ENCODE data around the gene CTXN1.
"Not testable (repeated sequence)": the region's sequence is repeated elsewhere in the genome, so short reads cannot be mapped to it uniquely, and the experiment has no call there.

The CTXN1 gene

GRCh38 chr19:7926021-7926726 lies at the start of gene CTXN1:
Gene CTXN1 (minus strand): TSS chr19:7926135. CDS start chr19:7925538, 597 bp downstream.
- DNase-seq (ENCODE audit: low spot score), result peak; percentile 66

GRCh38 chr19:7975037-7975436 lies 49.1 kb upstream of the CTXN1 start:
- DNase-seq (ENCODE audit: low spot score), result no peak

- DNase-seq (ENCODE audit: low spot score), result no peak
These were observed 47.9 kb upstream of the CTXN1 start for GRCh38 chr19:7973883-7974282.

GRCh38 chr19:7971553-7972520 lies 45.9 kb upstream of the CTXN1 start:
- no peak for DNase-seq (ENCODE audit: low spot score)

- no peak for DNase-seq (ENCODE audit: low spot score)
These were observed 44.9 kb upstream of the CTXN1 start for GRCh38 chr19:7970716-7971448.

GRCh38 chr19:7969555-7969939 lies 43.6 kb upstream of the CTXN1 start:
- DNase-seq (ENCODE audit: low spot score), result no peak

GRCh38 chr19:7968796-7969554 lies 43.0 kb upstream of the CTXN1 start:
- no peak for DNase-seq (ENCODE audit: low spot score)

GRCh38 chr19:7968008-7968795 lies 42.3 kb upstream of the CTXN1 start:
- no peak for DNase-seq (ENCODE audit: low spot score)

GRCh38 chr19:7965921-7966665 lies 40.2 kb upstream of the CTXN1 start:
- DNase-seq (ENCODE audit: low spot score), result no peak

- DNase-seq (ENCODE audit: low spot score), result no peak
These were observed 39.4 kb upstream of the CTXN1 start for GRCh38 chr19:7965259-7965841.

GRCh38 chr19:7963566-7963965 lies 37.6 kb upstream of the CTXN1 start:
- DNase-seq (ENCODE audit: low spot score), result no peak

GRCh38 chr19:7962644-7963268 lies 36.8 kb upstream of the CTXN1 start:
- no peak for DNase-seq (ENCODE audit: low spot score)

GRCh38 chr19:7961920-7962626 lies 36.1 kb upstream of the CTXN1 start:
- no peak for DNase-seq (ENCODE audit: low spot score)

- not testable (repeated sequence) for DNase-seq (ENCODE audit: low spot score)
These were observed 35.1 kb upstream of the CTXN1 start for GRCh38 chr19:7961082-7961481.

- no peak for DNase-seq (ENCODE audit: low spot score)
These were observed 33.3 kb upstream of the CTXN1 start for GRCh38 chr19:7959211-7959610.

GRCh38 chr19:7955696-7956095 lies 29.8 kb upstream of the CTXN1 start:
- DNase-seq (ENCODE audit: low spot score), result no peak

- no peak for DNase-seq (ENCODE audit: low spot score)
These were observed 27.6 kb upstream of the CTXN1 start for GRCh38 chr19:7953576-7953975.

- no peak for DNase-seq (ENCODE audit: low spot score)
These were observed 27.1 kb upstream of the CTXN1 start for GRCh38 chr19:7953060-7953459.

- peak; percentile 37 for DNase-seq (ENCODE audit: low spot score)
These were observed 22.0 kb upstream of the CTXN1 start for GRCh38 chr19:7947939-7948338.
